Right renal pelvis (tissue), 4 donors: ENCODE data around the gene RAMP1. TPM values are rescaled to one million over a fixed set of nuclear protein-coding genes. Genes with fewer than 3 reads are reported as not detected.

Source experiments
- DNase-seq, 4 donors: peaks; one replicate each; pipeline ENCODE4 v3.0.0-alpha.2; 2013; ENCODE audit warnings: low read depth in 4 of 4, low spot score in 3 of 4, missing footprints in 1 of 4
- polyA plus RNA-seq, 4 donors: library from polyadenylated mRNA; unstranded; fragments of 120-200 nt; gene quantifications; one replicate each; pipeline ENCODE4 v1.2.1, GENCODE V29; 2013; ENCODE audit not compliant: insufficient read length in 4 of 4

The RAMP1 gene
- polyA plus RNA-seq, 4 donors: 3.1 to 11.2 (median 5.1) TPM

GRCh38 chr2:237912271-237913192 is 53.1 kb downstream of the RAMP1 start:
- no peak for DNase-seq

- DNase-seq: no peak
These were observed 53.9 kb downstream of the RAMP1 start for GRCh38 chr2:237913193-237913917.

- DNase-seq: no peak
These were observed 56.2 kb downstream of the RAMP1 start for GRCh38 chr2:237915576-237915975.

GRCh38 chr2:237916296-237916695 is 56.9 kb downstream of the RAMP1 start:
- DNase-seq: no peak

GRCh38 chr2:237917696-237918374 is 58.4 kb downstream of the RAMP1 start:
- DNase-seq: no peak

- no peak for DNase-seq
These were observed 60.2 kb downstream of the RAMP1 start for GRCh38 chr2:237919593-237919992.

GRCh38 chr2:237920673-237921072 is 61.2 kb downstream of the RAMP1 start:
- no peak for DNase-seq

- no peak for DNase-seq
These were observed 62.6 kb downstream of the RAMP1 start for GRCh38 chr2:237921967-237922492.

- no peak for DNase-seq
These were observed 63.4 kb downstream of the RAMP1 start for GRCh38 chr2:237922641-237923361.

GRCh38 chr2:237923481-237924163 is 64.2 kb downstream of the RAMP1 start:
- peak in 2 of 4 donors; percentile 36 to 63 for DNase-seq

- DNase-seq: no peak
These were observed 64.7 kb downstream of the RAMP1 start for GRCh38 chr2:237924164-237924534.

GRCh38 chr2:237927135-237927534 is 67.7 kb downstream of the RAMP1 start:
- DNase-seq: no peak

GRCh38 chr2:237927986-237928385 is 68.6 kb downstream of the RAMP1 start:
- no peak for DNase-seq

GRCh38 chr2:237929979-237930378 is 70.6 kb downstream of the RAMP1 start:
- no peak for DNase-seq

GRCh38 chr2:237931205-237931721 is 71.8 kb downstream of the RAMP1 start:
- peak in 1 of 4 donors; percentile 18 for DNase-seq

GRCh38 chr2:237932731-237933131 is 73.3 kb downstream of the RAMP1 start:
- no peak for DNase-seq

GRCh38 chr2:237934186-237934585 is 74.8 kb downstream of the RAMP1 start:
- no peak for DNase-seq

- DNase-seq: no peak
These were observed 76.5 kb downstream of the RAMP1 start for GRCh38 chr2:237935740-237936452.

- no peak for DNase-seq
These were observed 79.8 kb downstream of the RAMP1 start for GRCh38 chr2:237939251-237939650.
